HG02885 (cell line): ENCODE data around the gene ZBTB1.
"Not testable (repeated sequence)": the region's sequence is repeated elsewhere in the genome, so short reads cannot be mapped to it uniquely, and the experiment has no call there.

Experiments
- ATAC-seq: cut with Tn5 transposase; IDR thresholded peaks from one replicate; pipeline ENCODE4 v1.9.1; 2021; ENCODE audit warnings: mild to moderate bottlenecking; ENCODE audit not compliant: unreplicated experiment, poor library complexity

The ZBTB1 gene

GRCh38 chr14:64518229-64518628 is 13.7 kb downstream of the ZBTB1 start:
- ATAC-seq: no peak

DNA sequence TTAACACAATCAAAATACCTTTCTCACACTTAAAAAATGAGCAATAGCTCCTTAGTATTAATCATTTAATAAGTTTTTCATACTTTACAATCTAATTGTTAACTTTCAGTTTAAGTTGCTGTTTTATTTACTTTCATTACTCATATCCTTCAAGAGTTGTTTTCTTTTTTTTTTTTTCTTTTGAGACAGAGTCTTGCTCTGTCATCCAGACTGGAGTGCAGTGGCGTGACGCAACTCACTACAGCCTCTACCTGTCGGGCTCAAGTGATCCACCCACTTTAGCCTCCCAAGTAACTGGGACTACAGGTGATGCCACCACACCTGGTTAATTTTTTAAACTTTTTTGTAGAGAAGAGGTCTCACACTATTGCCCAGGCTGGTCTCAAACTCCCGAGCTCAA is 16.1 kb downstream of the ZBTB1 start:
- ATAC-seq: no peak

DNA sequence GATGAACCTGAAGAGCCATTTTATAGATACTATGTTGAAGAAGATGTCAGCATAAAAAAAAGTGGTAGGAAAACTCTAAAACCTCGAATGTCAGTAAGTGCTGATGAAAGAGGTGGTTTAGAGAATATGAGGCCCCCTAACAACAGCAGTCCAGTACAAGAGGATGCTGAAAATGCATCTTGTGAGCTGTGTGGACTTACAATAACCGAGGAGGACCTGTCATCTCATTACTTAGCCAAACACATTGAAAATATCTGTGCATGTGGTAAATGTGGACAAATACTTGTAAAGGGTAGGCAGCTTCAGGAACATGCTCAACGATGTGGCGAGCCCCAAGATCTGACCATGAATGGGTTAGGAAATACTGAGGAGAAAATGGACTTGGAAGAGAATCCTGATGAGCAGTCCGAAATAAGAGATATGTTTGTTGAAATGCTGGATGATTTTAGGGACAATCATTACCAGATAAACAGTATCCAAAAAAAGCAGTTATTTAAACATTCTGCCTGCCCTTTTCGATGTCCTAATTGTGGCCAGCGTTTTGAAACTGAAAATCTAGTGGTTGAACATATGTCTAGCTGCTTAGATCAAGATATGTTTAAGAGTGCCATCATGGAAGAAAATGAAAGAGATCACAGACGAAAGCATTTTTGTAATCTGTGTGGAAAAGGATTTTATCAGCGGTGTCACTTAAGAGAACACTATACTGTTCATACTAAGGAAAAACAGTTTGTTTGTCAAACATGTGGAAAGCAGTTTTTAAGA is 18.2 kb downstream of the ZBTB1 start:
- ATAC-seq: no peak

- no peak for ATAC-seq
Observed at GRCh38 chr14:64525354-64525753, 20.8 kb downstream of the ZBTB1 start.

DNA sequence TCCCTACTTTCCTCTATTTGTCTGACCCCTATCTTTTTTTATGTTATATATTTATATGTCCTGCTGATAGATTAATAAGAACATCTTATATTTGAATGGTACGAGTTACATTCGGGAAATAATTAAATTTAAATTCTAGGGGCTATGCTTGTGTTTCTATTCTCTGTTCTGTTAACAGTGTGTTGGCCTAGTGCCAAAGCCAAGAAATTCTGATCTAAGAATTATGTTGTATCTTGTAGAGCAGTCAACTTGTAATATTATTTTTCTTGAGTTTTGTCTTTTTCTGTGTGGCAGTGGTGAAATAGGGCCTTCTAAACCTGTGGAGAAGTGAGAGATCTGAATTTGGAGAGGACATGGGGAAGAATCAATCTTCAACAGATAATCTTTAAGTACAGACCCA is 27.0 kb downstream of the ZBTB1 start:
- no peak for ATAC-seq

- no peak for ATAC-seq
Observed at GRCh38 chr14:64536488-64537245, 32.1 kb downstream of the ZBTB1 start.

- peak; percentile 94 for ATAC-seq
Observed at GRCh38 chr14:64540208-64541202, 35.9 kb downstream of the ZBTB1 start, which contains the start of gene HSPA2. HSPA2 (plus strand) TSS chr14:64540741; CDS start chr14:64540850, 109 bp downstream.

DNA sequence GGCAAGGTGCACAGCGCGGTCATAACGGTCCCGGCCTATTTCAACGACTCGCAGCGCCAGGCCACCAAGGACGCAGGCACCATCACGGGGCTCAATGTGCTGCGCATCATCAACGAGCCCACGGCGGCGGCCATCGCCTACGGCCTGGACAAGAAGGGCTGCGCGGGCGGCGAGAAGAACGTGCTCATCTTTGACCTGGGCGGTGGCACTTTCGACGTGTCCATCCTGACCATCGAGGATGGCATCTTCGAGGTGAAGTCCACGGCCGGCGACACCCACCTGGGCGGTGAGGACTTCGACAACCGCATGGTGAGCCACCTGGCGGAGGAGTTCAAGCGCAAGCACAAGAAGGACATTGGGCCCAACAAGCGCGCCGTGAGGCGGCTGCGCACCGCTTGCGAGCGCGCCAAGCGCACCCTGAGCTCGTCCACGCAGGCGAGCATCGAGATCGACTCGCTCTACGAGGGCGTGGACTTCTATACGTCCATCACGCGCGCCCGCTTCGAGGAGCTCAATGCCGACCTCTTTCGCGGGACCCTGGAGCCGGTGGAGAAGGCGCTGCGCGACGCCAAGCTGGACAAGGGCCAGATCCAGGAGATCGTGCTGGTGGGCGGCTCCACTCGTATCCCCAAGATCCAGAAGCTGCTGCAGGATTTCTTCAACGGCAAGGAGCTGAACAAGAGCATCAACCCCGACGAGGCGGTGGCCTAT is 36.8 kb downstream of the ZBTB1 start:
- ATAC-seq: no peak

DNA sequence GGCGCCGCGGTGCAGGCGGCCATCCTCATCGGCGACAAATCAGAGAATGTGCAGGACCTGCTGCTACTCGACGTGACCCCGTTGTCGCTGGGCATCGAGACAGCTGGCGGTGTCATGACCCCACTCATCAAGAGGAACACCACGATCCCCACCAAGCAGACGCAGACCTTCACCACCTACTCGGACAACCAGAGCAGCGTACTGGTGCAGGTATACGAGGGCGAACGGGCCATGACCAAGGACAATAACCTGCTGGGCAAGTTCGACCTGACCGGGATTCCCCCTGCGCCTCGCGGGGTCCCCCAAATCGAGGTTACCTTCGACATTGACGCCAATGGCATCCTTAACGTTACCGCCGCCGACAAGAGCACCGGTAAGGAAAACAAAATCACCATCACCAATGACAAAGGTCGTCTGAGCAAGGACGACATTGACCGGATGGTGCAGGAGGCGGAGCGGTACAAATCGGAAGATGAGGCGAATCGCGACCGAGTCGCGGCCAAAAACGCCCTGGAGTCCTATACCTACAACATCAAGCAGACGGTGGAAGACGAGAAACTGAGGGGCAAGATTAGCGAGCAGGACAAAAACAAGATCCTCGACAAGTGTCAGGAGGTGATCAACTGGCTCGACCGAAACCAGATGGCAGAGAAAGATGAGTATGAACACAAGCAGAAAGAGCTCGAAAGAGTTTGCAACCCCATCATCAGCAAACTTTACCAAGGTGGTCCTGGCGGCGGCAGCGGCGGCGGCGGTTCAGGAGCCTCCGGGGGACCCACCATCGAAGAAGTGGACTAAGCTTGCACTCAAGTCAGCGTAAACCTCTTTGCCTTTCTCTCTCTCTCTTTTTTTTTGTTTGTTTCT is 37.6 kb downstream of the ZBTB1 start:
- no peak for ATAC-seq

- ATAC-seq: no peak
Observed at GRCh38 chr14:64542836-64543201, 38.2 kb downstream of the ZBTB1 start.

GRCh38 chr14:64544607-64545312 is 40.2 kb downstream of the ZBTB1 start:
- no peak for ATAC-seq

- ATAC-seq: no peak
Observed at GRCh38 chr14:64549016-64549415, 44.4 kb downstream of the ZBTB1 start.

GRCh38 chr14:64549791-64550620 is 45.4 kb downstream of the ZBTB1 start, which contains the start of gene PPP1R36:
PPP1R36 (plus strand) TSS chr14:64549961; CDS start chr14:64549998, 37 bp downstream.
- ATAC-seq: no peak

- no peak for ATAC-seq
Observed at GRCh38 chr14:64550621-64551333, 46.2 kb downstream of the ZBTB1 start.

DNA sequence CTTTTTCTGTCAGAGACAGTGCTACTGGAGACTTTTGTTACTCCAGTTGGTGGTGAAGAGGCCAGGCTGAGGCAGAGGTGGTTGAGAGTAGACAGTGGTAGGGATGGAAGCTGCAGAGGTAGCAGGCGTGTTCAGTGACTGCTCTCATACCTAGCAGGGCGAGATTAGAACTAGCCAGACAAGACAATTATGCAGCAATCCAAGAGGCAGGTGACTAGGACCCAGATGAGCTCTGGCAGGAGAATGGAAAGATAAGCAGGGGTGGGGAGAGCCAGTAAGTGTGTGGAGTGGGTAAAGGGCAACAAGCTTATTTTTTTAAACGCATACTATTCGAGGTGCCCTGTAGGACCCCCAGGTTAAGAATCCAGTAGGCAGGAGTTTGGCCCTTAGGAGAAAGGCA is 50.0 kb downstream of the ZBTB1 start:
- ATAC-seq: no peak

- ATAC-seq: no peak
Observed at GRCh38 chr14:64556526-64556925, 52.0 kb downstream of the ZBTB1 start.

DNA sequence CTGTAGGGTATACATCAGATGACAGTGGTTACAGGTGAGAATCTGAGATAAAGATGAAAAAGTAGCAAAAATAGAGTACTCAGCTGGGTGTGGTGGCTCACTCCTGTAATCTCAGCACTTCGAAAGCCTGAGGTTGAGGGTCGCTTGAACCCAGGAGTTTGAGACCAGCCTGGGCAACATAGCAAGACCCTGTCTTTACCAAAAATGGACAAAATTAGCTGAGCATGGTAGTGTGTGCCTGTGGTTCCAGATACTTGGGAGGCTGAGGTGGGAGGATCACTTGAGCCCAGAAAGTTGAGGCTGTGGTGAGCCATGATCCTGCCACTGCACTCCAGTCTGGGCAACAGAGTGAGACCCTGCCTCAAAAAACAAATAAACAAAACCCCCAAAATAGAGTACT is 53.6 kb downstream of the ZBTB1 start:
- not testable (repeated sequence) for ATAC-seq
